Measurements from ENCODE around the gene ECI1.
A peak's percentile ranks its signal among the peaks of the same experiment; 100 is the strongest.

ECI1 gene

GRCh38 chr16:2237493-2238149, 13.8 kb downstream of the ECI1 start:
- TF ChIP-seq ZFX (IDR thresholded peaks at IDR 0.05; ENCODE audit: borderline replicate concordance) (no peak), CTCF (IDR thresholded peaks at IDR 0.05) (no peak)
- peak overlapping the region; percentile 76 for H3K27ac ChIP-seq

- H3K27ac ChIP-seq = peak overlapping the region; percentile 76
Observed at GRCh38 chr16:2237102-2237482, 14.3 kb downstream of the ECI1 start.

GRCh38 chr16:2236337-2237101, 14.9 kb downstream of the ECI1 start, which contains the start of gene DNASE1L2:
DNASE1L2 (plus strand) TSS chr16:2236444; CDS start chr16:2236817, 373 bp downstream.
- H3K27ac ChIP-seq = peak within 1 kb of the TSS; percentile 76
- TF ChIP-seq CTCF (IDR thresholded peaks at IDR 0.05) (no peak), ZFX (IDR thresholded peaks at IDR 0.05; ENCODE audit: borderline replicate concordance) (no peak)

More at GRCh38 chr16:2237102-2237482, 14.3 kb downstream of the ECI1 start:
- no peak for TF ChIP-seq ZFX (IDR thresholded peaks at IDR 0.05; ENCODE audit: borderline replicate concordance)

GRCh38 chr16:2235695-2236336, 15.6 kb downstream of the ECI1 start:
- TF ChIP-seq ZFX (IDR thresholded peaks at IDR 0.05; ENCODE audit: borderline replicate concordance) (no peak), CTCF (IDR thresholded peaks at IDR 0.05) (no peak)
- peak overlapping the region; percentile 76 for H3K27ac ChIP-seq

GRCh38 chr16:2235234-2235651, 16.1 kb downstream of the ECI1 start:
- peak overlapping the region; percentile 76 for H3K27ac ChIP-seq
- TF ChIP-seq ZFX (IDR thresholded peaks at IDR 0.05; ENCODE audit: borderline replicate concordance) (no peak), CTCF (IDR thresholded peaks at IDR 0.05) (no peak)

- TF ChIP-seq ZFX (IDR thresholded peaks at IDR 0.05; ENCODE audit: borderline replicate concordance) (no peak), CTCF (IDR thresholded peaks at IDR 0.05) (no peak)
- no peak overlapping the region; the same call in 1 of the 2 replicates for H3K27ac ChIP-seq
Observed at GRCh38 chr16:2234813-2235170, 16.6 kb downstream of the ECI1 start.

- H3K27ac ChIP-seq = 0 out of 2 replicates have a peak overlapping the region, but pooled peaks have one; percentile 5
- TF ChIP-seq CTCF (IDR thresholded peaks at IDR 0.05) = no peak
- TF ChIP-seq ZFX (IDR thresholded peaks at IDR 0.05; ENCODE audit: borderline replicate concordance) = no peak
Observed at GRCh38 chr16:2233872-2234812, 17.2 kb downstream of the ECI1 start.

Data from 22Rv1 (cell line).